ENCODE results near the gene RD3L.
"Not testable (repeated sequence)": the region's sequence is repeated elsewhere in the genome, so short reads cannot be mapped to it uniquely, and the experiment has no call there.

RD3L gene

DNA sequence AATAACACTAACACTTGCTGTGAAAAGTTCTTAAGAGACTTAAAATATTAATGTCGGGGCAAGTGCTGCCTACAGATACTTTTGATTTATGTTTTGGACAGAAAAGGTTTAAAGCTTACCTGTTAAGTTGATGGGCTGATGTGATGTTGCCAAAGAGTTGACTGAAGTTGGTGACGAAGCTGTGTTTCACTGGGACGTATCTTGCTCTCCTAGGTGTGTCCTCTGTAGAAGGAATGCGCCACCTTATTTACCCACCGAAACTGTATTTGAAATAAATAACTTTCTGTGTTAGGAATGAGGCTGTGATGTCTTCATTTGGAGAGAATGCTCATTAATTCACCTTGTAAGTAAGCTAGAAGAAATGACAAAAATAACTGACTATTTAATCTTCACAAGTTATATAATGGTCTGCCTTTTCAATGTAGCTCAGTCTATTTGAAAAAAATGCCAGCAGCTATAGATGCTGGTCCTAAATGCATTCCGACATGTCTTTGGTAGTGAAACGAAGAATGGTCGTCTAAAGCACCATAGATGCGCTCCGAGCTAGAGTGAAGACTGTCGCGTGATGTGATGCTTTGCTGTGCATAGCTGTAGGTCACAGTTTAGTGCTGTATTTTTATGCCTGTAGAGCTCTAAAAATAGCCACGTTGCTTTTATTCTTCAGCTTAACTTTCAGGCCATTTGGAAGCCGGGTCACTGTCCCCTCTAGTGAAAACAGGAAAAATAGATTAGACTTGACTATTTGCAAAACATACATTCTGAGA, at the start of gene RD3L:
Gene RD3L, minus strand, starts transcription at position 557 of the 764 bp plus-strand sequence. CDS start 834 bp downstream, outside the sequence.
- DNase-seq, result no peak

DNA sequence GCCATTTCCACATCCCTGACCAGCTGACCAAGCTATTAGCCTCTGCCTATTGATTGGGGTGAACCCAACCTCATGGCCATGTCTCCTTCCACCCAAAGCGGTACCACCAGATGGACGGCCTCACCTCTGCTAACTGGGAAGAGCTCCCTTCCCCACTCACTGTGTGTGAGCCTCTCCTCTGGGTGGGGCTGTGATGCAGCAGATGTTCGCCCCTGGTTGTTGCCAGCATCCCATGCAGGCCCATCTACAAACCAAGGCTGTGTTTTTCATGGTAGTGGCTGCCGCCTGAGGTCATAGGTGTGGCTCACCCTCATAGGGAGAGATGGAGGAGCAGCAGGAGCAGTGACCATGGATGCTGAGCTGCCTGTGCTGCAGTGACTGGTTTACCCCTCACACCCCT, 47.6 kb upstream of the RD3L start:
- DNase-seq, result no peak

DNA sequence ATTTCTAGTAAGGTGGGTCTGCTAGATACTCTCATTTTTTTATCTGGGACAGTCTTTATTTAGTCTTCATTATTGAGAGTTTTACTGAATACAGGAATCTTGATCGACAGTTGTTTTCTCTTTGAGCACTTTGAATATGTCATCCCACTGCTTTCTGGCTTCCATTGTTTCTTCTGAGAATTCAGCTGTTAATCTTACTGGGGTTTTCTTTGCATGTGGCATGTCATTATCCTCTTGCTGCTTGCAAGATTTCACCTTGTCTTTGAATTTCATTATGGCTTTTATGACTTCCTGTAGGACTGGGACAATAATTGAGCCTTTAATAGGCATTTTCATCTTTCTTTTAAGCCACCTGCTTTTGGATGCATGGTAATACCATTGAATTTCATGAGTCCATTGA, 46.7 kb upstream of the RD3L start:
- DNase-seq, result no peak

DNA sequence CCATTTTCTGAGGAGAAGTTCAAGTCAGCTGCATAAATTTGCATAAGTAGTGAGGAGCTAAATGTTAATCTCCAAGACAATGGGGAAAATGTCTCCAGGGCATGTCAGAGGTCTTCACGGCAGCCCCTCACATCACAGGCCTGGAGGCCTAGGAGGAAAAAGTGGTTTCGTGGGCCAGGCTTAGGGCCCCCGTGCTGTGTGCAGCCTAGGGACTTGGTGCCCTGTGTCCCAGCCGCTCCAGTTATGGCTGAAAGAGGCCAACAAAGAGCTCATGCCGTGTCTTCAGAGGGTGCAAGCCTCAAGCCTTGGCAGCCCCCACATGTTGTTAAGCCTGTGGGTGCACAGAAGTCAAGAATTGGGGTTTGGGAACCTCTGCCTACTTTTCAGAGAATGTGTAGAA, 41.9 kb upstream of the RD3L start:
- no peak for DNase-seq

DNA sequence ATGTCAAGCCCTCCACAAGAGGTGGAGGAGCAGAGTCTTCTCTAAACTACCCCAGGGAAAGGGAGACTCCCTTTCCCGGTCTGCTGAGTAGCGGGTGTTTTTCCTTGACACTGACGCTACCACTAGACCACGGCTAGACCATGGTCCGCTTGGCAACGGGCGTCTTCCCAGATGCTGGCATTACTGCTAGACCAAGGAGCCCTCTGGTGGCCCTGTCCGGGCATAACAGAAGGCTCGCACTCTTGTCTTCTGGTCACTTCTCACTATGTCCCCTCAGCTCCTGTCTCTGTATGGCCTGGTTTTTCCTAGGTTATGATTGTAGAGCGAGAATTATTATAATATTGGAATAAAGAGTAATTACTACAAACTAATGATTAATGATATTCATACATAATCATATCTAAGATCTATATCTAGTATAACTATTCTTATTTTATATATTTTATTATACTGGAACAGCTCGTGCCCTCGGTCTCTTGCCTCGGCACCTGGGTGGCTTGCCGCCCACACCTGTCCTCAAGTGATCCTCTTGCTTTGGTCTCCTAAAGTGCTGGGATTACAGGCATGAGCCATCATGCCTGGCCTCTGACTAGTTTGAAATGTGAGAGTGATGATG, 38.4 kb upstream of the RD3L start:
- not testable (repeated sequence) for DNase-seq

DNA sequence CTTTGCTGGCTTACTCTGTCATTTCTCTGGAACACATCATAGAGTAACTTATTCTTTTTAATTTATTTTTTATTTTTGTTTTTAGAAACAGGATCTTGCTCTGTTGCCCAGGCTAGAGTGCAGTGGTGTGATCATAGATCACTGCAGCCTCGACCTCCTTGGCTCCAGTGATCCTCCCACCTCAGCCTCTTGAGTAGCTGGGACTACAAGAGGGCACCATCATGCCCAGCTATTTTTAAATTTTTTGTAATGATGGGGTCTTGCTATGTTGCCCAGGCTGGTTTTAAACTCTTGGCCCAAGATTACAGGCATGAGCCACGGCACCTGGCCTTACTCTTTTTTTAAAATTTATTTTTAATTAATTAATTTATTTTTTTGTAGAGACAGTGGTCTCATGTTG, 32.2 kb upstream of the RD3L start:
- no peak for DNase-seq

DNA sequence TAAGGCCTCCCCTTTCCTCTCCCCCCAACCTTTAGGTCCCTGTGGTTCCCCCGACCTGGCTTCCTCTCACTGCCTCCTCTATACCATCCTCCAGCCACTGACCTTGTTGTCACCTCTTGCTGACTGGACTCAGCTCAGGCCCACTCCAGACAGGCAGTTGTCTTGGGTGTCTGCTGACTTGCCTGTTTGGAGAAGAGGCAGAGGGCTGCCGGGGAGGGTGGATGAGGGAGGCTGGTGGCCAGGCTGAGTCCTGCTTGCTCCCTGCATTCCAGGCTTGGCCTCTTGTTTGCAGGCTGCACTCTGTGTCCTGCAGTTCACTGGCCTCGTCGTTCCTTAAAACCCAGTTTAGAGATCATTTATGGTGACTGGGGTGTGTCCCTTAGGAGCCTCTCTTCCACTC, 31.0 kb upstream of the RD3L start:
- no peak for DNase-seq

DNA sequence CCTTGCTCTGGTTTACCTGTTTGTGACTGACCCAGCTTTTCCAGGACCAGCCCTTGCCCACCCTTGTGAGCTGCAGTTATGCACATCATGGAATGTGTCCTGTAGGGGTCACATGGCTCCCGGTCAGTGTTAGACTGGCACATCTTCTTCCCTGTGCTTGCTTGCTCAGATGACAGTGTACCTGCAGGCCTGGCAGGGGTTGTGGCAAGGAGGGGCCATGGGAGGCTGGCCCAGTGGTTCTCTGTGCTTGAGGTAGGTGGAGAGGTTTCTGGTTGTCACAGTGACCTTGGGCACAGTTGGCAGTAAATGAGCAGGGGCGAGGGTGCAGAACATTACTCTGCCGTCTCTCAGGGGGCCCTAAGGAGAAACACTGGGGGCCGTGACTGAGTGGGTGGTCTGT, 27.6 kb upstream of the RD3L start:
- DNase-seq, result no peak

DNA sequence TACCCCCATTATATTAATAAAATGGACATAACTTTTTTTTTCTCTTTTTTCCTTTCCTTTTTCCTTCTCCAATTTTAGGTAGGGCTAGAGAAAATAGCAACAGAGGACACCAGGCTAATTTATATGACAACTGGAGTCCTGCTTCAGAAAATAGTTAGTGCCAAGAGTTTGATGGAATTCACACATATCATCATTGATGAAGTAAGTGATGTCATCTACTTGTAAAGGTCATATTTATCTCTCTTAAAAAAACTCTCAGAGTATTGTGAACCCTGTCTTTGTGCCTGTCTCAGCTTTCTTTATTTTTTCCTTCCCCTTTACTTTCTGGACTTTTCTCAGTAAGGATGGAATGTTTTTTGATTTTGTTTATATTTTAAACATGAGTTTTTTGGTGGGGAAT, 24.3 kb upstream of the RD3L start:
- DNase-seq, result no peak

DNA sequence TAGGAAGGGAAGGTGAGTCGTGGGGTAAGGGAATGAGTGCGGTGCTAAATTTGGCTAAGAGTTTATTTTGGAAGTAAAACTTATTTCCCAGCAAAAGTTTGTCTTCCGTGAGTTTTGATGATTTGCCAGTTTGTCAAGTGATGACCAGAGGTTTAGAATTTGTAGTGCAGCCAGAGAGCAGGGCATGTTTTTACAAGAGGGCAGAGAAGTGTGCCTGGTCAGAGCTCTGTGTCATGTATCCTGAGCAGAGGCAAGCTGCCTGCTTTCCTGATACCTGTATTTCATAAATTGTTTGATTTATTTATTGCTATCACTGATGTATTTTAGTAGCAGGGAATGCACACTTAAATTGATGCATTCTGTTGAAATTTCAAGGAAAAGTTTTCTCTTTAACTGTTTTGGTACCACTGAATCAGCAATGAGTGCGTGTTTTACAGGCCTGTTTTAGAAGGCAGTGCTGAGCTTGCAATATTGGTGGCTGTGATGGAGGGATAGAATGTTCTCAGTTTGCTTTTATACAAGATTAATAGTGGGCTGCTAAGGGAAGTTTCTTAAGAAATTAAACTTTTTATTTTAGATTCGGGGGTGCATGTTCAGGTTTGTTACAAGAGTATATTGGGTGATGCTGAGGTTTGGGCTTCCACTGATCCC, 19.7 kb upstream of the RD3L start:
- no peak for DNase-seq

DNA sequence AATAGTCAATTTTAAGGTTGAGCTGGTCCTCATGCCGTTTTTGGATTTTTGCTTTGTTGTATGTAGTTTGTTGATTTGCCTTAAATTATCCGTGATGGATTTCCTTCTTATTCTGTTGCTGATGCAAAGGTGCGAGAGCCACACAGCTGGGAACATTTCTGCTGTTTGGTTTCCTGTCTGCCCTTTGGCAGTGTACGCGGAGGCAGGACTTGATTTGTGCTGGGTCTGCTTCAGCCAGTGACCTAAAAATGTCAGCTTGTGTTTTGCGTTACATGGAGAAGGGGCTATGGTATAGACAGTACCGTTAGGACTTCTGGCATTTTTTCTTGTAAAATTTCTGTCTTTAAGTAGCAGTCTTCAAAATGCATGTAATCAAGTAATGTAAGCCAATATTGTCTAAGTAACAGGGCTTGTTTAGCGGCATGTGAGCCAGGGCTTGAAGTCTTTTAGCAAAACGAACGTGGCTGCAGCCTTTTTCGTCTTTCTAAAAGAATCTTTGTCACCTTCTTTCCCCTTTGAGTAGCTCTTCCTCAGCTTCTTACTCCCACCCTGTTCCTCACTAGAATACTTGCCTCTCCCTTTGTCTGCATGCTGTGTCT, 18.2 kb upstream of the RD3L start:
- DNase-seq, result no peak

DNA sequence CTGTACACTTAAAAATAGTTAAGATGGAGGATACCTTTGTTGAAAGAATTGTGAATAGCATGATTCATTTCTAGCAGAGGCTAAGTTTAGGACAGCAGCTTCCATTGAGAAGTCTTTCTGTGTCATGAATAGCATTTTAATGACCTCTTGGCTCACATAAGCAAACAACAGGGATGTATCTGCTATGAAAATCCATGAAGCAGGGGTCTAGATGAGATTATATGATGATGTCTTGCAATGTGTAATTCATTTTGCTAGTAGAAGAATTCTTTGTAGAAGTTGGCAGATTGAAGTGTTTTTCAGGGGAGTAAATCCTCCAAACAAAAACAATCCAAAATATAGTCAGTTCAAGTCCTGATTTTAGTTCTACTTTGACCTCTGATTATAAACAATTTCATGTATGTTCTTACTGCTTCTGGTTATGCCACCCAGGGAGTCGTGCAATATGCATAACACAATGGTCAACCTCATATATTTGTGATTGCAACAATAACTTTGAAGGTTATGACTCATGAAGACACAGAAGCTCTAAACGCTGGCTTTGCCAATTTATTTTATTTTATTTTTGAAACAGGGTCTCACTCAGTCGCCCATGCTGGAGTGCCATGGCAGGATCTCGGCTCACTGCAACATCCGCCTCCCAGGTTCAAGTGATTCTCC, 6.9 kb upstream of the RD3L start:
- no peak for DNase-seq

DNA sequence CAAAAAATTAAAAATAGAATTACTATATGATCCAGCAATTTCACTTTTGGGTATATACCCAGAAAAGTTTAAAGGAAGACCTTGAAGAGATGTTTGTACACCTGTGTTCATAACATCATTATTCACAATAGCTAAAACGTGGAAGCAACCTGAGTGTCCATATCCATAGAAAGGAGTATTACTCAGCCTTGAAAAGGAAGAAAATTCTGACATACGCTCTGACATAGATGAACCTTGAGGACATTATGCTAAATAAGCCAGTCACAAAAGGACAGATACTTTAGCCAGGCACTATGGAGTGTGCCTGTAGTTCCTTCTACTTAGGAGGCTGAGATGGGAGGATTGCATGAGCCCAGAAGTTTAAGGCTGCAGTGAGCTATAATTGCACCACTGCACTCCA, 6.1 kb upstream of the RD3L start:
- no peak for DNase-seq

DNA sequence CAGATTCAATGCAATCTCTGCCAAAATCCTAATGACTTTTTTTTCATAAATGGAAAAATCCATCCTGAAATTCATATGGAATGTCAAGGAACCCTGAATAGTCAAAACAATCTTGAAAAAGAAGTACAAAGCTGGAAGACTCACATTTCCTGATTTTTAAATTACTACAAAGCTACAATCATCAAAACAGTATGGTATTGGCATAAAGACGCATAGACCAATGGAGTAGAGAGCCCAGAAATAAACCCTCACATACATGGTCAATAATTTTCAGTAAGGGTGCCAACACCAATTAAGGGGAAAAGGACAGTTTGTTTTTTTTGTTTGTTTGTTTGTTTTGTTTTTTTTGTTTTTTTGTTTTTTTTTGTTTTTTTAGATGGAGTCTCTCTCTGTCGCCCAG, 4.6 kb upstream of the RD3L start:
- DNase-seq, result no peak

DNA sequence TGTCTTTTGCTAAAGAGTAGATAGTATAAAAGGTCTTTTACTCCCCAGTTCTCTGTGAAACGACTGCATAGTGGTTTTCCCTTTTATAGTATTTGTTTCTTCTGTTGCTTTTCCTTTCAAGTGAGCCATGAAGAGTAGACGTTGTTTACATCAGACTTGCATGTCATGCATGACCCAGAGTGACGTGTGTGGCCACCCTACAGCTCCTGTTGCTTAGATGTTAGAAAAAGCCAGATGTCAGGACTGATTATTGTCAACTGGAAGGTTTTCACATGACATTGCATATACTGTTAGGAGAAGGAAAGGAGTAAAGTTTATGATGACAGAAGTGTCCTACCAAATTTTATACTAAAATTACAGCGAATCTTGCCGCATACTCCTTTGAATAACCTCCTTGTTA, 1.3 kb upstream of the RD3L start:
- no peak for DNase-seq

DNA sequence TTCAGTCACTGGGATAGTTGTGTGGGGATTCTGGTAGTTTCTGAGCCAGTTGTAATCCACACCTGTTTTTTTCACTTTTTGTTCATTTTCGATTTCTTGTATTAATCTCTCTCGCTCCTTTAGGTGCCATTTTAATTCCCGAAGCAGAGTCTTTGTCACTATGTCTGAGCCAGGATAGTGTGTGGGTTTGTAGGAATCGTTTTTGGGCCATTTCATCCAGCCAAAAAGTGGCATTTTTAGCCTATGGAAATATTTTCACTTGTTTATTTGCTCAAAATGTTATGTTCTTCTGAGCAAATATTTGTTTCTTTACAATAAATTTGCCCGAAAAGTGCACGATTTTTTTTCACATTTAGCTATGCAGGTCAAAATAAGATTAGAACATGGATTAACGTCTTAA, 867 bp downstream of the RD3L start:
- no peak for DNase-seq

DNA sequence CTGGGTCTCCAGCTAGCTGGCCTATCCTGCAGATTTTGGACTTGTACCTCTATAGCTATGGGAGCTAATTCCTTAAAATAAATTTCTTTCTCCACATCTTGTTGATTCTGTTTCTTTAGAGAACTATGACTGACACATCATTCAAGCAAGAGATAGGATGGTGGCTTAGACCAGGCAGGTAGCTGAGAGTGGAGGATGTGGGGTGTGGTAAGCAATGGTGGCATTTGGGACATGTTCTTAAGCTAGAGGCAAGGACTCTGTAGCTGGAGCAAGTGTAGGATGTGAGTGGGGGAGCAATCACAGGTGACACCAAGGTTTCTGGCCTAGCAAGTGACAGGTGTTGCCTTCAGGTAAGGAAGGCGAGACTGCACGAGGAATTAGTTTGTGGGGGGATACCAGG, 7.2 kb downstream of the RD3L start:
- DNase-seq, result no peak

DNA sequence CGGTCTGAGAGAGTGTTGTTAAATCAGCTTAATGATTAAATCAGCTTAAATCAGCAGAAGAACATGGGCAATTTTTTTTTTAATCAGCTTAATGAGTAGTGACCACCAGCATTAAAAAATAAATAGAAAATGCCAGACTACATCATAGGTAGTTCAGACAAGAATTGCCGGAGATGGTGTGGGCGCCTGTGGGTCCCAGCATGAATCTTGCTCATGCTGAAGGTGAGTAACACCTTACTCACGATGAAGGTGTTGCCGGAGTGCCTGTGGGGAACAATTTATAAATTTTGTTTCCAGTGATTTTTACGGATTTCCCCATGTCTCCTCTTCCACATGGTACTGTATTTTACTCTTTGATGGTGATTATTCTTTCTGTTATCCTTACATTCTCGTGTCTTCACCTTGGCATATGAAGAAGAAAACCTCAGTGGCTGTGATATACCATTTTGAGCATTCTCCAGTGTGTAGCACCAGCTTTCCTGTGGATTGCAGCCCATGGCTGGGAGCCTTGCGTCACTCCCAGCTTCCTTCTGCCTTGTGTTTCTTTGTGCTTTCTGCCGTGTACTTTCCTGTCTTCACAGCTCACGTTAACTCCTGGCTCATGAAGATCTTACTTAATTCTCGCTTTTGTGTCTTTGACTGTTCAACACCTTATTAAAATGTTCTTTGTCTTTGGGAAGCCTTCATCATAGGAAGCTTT, 9.4 kb downstream of the RD3L start:
- DNase-seq, result no peak

DNA sequence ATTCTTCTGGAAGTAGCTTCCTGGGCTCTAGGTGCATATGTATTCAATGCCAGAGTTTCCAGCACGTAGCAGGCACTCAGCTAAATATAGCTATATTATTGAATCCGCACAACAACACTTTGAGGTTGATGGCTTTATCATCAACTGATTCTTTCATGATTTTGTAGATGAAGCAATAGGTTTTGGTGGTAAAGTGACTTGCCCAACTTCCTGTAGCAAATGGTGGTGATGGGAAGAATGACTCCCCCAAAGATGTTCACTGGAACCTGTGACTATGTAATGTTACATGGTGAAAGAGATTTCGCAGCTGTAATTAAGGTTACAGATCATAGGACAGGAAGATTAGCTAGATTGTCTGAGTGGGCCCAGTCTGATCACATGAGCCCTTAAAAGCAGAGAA, 10.9 kb downstream of the RD3L start:
- no peak for DNase-seq

DNA sequence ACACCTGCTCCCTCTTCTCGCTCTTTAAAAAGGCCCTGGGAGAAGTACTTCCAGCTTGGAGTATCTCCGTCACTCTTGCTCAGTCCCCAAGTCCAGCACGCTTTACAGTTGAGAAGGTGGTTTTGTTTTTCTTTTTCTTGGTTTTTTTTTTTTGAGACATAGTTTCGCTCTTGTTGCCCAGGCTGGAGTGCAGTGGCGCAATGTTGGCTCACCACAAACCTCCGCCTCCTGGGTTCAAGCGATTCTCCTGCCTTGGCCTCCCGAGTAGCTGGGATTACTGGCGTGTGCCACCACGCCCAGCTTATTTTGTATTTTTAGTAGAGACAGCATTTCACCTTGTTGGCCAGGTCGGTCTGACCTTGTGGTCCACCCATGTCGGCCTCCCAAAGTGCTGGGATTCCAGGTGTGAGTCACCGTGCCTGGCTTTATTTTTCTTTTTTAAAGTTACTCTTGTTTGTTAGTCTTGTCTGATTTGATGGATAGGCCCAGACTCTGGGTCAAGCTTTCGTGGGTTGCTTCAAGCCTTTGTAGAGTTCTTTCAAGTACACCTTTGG, 12.2 kb downstream of the RD3L start:
- no peak for DNase-seq

DNA sequence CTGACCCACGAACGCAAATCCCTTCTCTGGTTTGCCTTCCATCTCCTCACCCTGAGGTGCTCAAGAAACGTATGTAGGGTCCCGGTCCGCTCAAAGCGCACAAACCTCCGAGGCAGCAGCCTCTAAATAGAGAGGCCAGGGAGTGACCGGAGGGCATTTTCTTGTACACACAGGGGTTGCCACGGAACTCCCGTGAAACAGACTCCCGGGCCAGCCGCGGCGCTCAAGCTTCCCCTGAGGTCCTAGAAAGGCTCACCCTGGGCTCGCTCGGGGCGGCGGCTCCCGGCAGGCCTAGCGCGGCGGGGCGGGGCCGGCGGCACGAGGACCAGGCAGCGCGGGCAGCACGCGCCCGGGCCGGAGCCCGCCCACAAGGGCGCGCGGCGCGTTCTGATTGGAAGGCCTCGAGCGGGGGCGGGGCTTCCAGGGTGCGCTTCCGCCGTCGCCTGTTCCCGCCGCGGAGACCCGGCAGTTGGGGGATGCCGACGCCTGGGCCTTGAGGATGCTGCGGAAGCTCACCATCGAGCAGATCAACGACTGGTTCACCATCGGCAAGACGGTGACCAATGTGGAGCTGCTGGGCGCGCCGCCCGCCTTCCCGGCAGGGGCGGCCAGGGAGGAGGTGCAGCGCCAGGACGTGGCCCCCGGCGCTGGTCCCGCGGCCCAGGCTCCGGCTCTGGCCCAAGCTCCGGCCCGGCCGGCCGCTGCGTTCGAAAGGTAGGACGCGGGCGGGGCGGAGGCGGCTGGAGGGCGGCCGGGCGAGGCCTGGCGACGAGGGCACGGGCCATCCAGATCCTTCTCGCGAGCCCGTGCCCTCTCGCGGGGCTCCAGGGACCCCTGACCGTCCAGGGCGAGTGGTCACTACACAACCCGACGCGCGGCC, 14.1 kb downstream of the RD3L start, which contains the start of gene TDRD9:
Gene TDRD9, plus strand, starts transcription at position 446 of the 880 bp plus-strand sequence. Its CDS starts 54 bp downstream, at position 500.
- DNase-seq, result no peak
